ENCODE data around the gene HCRTR1. TPM values are rescaled to one million over a fixed set of nuclear protein-coding genes. Genes with fewer than 3 reads are reported as not detected.

Gene HCRTR1
- total and polyA plus RNA-seq, 2 donors (not counting 3 experiments of a cell fraction or from before 2014, with no cell fraction given) = 0.93 to 1.5 TPM

DNA sequence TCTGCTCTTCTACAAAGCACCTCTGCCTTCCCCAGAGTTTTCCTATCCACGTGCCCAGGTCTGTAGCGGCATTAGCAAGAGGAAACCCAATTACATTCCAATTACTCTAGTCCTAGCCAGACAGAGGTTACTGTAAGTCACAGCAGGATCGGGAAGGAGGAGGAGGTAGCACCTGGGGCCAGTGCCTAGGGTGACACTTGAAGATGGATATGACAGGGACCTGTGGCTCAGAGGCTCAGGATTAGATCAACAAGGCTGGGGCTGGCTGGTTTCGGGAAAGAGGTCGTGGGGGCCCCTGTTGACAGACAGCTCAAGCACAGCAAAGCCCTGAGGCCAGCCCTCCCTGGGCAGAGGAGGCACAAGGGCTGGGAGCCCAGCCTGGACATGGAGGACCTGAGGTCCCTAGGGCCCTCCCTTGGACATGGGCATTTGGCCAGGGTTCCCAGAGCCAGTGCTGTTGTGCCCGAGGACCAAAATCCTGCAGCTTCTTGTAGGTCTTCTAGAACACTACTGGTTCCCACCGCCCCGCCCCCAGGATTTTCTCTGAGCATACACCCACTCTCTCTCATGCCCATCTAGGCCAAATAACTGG lies 3.0 kb upstream of the HCRTR1 start:
- no peaks in the 10 kb centered on the region for H3K79me2 ChIP-seq (ENCODE audit: control insufficient read depth, insufficient read depth, low read length)
- H3K4me2 ChIP-seq (ENCODE audit: insufficient read depth, low read length) = no peak overlapping the region
- H3K9me3 ChIP-seq (replicated peaks; ENCODE audit: control insufficient read depth, insufficient read depth, low read length) = no peaks in the 10 kb centered on the region
- no peaks in the 10 kb centered on the region for H3K4me1 ChIP-seq (ENCODE audit: control insufficient read depth, extremely low read depth, insufficient read depth, low read length)
- peaks cover 0 to 1% of the 10 kb centered on the region in 2 experiments for H3K27me3 ChIP-seq (ENCODE audit: control insufficient read depth in 2 of 2, insufficient read depth in 2 of 2, low read length in 2 of 2)
- intact Hi-C loops (cut with micrococcal nuclease) (loop anchor here (10.0 kb wide), 1 partner anchor 220 kb away; no protein-coding TSS in a partner anchor), dilution Hi-C loops (cut with MboI; ENCODE audit: extremely low pct_ligation_motif_present, low sequenced_read_pairs) (no loop called here)
- H3K36me3 ChIP-seq (ENCODE audit: control insufficient read depth in 2 of 2, extremely low read depth in 1 of 2, insufficient read depth in 2 of 2, low read length in 2 of 2) = no peaks in the 10 kb centered on the region
- POLR2A ChIA-PET = no interaction called here
- H3K9me1 ChIP-seq (replicated peaks; ENCODE audit: control insufficient read depth, extremely low read depth, insufficient read depth, low read length) = no peaks in the 10 kb centered on the region
- TF ChIP-seq POLR2A (IDR thresholded peaks at IDR 0.05; ENCODE audit: low read depth, low read length) = no peak
- TF ChIP-seq FOS (IDR thresholded peaks at IDR 0.05; ENCODE audit: borderline replicate concordance, insufficient read depth, low read length) = no peak
- no peak for TF ChIP-seq CTCF (IDR thresholded peaks at IDR 0.05; ENCODE audit: extremely low read depth in 1 of 2, insufficient read depth in 1 of 2, low read depth in 1 of 2, low read length in 2 of 2)
- no peak for TF ChIP-seq MAX (IDR thresholded peaks at IDR 0.05; ENCODE audit: insufficient read depth, insufficient read length)
- TF ChIP-seq EZH2 (IDR thresholded peaks at IDR 0.05; ENCODE audit: borderline replicate concordance, low read depth, low read length, severe bottlenecking) = no peak
- no peak for TF ChIP-seq POLR2AphosphoS5 (IDR thresholded peaks at IDR 0.05; ENCODE audit: insufficient read depth, low read depth, low read length)
- no peak for TF ChIP-seq MYC (IDR thresholded peaks at IDR 0.05; ENCODE audit: low read depth, low read length)
- no peak for TF ChIP-seq JUN (IDR thresholded peaks at IDR 0.05; ENCODE audit: borderline replicate concordance, insufficient read depth, insufficient read length, low read depth)
- no peak for TF ChIP-seq GATA2 (IDR thresholded peaks at IDR 0.05; ENCODE audit: insufficient read depth, insufficient read length, low read depth, low read length)
- H3K27ac ChIP-seq (ENCODE audit: insufficient read depth, low read depth, low read length) = no peak overlapping the region
- no peak overlapping the region for H3K9ac ChIP-seq (replicated peaks; ENCODE audit: extremely low read depth, insufficient read depth, low read length)
- no peak overlapping the region for H2AFZ ChIP-seq (ENCODE audit: low read depth, low read length)
- H4K20me1 ChIP-seq (replicated peaks; ENCODE audit: control insufficient read depth, extremely low read depth, insufficient read depth, low read length) = no peaks in the 10 kb centered on the region
- DNase-seq (ENCODE audit: low read depth, low spot score) (no peak), FAIRE-seq (no peak)
- CTCF ChIA-PET = interaction anchor here (0.6 to 1.2 kb wide), 2 partner anchors 26 to 29 kb away, joined by 3 read pairs; no protein-coding TSS in a partner anchor
- no peak overlapping the region for H3K4me3 ChIP-seq (replicated peaks in 1 of 3; ENCODE audit: insufficient read depth in 1 of 3, low read depth in 1 of 3, low read length in 3 of 3)
- no TSS peak for BruUV-seq (replicated peaks)

All from endothelial cell of umbilical vein (primary cell).